HG02610 (cell line): ENCODE results near the gene RAB19.
"Not testable (repeated sequence)": the region's sequence is repeated elsewhere in the genome, so short reads cannot be mapped to it uniquely, and the experiment has no call there.

Source experiments
- ATAC-seq: cut with Tn5 transposase; IDR thresholded peaks from one replicate; pipeline ENCODE4 v1.9.1; 2021; ENCODE audit warnings: mild to moderate bottlenecking, moderate library complexity; ENCODE audit not compliant: unreplicated experiment

The RAB19 gene

DNA sequence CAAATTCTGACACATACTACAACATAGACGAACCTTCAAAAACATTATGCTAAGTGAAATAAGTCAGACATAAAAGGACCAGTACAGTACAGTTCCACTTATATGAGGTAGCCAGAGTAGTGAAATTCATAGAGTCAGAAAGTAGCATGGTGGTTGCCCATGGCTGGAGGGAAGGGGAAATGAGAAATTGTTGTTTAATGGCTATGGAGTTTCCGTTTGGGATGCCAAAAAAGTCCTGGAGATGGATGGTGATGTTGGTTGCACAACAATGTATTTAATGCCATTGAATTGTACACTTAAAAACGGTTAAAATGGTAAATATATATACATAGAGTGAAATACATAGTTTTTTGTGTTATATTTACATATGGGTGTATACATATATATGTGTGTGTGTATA lies 3.5 kb upstream of the RAB19 start:
- ATAC-seq, result no peak

DNA sequence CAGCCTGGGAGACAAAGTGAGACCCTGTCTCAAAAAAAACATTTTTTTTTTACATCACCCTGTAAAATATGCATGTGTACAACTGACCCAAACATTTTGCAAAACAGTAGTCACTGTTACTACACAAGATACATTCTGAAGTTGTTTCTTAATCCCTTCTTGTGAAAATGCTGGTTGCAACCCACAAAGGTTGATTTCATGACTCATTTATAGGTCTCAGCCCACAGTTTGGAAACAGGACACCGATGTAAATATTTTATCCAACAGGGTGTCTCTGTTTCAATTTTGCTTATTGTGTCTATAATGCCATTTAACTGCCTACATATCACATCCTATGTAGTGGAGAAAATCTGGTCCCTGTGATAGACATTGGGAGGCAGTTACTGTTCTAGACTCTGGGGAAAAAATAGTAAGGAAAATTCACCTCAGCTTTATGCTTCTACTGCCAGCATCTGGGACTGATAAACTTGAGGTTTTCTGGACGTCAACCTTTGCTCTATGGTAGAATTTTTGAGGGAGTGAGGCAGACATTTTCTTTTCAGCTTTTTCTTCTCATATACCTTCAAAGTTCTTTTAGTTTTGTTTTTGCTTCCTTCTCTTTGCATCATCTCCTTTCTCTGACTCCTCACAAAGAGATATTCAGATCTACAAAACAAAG lies 1.6 kb upstream of the RAB19 start:
- ATAC-seq, result no peak

DNA sequence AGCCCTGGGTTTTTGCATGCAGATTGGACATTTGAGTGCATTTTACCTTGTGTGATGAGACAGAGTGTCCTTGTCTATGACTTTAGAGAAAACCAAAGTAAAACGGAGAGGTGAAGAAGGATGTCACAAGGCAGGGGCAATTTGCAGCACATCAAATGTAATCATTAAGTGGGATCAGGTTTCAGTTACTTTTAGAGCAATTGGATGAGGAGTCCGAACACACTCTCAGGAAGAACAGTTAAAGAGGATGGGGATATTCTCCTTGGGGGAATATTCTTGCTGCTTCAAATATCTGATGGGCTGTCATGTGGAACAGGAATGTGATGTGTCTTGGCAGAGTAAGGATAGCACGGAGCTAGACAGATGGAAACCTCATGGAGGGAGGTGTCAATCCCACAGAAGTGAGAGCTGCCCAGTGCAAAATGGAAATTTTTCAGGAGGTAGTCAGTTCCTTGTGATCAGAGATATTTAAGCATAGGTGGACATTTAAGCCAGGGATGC lies 757 bp downstream of the RAB19 start:
- ATAC-seq, result no peak

DNA sequence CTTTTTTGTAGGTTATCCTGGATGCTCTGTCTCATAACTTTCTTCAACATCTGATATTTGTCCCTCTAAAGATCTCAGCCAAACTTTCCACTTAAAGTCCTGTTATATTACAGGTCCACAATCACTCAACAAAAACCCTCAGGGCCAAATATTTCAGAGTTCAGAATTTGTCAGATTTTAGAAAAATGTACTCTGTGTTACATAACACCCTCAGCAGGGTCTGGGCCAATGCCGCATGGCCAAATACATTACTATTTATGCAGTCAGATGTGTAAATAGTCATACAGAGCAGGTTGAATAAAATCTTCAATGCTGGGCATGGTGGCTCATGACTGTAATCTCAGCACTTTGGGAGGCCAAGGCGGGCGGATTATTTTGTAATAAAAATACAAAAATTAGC lies 11.5 kb downstream of the RAB19 start:
- no peak for ATAC-seq

DNA sequence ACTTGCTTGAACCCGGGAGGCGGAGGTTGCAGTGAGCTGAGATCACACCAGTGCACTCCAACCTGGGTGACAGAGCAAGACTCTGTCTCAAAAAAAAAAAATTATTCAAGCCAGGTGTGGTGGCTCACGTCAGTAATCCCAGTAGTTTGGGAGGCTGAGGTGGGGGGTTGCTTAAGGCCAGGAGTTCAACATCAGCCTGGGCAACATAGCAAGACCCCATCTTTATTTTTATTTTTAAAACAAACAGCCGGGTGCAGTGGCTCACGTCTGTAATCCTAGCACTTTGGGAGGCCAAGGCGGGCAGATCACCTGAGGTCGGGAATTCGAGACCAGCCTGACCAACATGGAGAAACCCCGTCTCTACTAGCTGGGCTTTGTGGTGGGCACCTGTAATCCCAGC lies 12.0 kb downstream of the RAB19 start:
- ATAC-seq, result not testable (repeated sequence)

DNA sequence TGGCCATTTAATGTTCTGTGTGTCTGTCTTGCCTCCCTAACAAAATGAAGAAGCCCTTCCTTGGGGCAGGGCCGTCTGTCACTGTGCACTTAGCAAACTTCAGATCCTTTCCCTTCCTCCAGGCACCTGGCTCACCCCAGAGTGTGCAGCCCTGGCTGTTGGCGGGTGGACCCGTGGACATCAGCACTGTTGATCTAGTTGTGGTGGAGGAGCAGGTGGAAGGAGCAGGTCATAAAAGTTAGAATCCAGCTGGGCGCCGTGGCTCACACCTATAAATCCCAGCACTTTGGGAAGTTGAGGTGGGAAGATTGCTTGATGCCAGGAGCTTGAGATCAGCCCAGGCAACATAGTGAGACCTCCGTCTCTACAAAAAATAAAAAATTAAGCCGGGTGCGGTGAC lies 12.7 kb downstream of the RAB19 start:
- no peak for ATAC-seq

DNA sequence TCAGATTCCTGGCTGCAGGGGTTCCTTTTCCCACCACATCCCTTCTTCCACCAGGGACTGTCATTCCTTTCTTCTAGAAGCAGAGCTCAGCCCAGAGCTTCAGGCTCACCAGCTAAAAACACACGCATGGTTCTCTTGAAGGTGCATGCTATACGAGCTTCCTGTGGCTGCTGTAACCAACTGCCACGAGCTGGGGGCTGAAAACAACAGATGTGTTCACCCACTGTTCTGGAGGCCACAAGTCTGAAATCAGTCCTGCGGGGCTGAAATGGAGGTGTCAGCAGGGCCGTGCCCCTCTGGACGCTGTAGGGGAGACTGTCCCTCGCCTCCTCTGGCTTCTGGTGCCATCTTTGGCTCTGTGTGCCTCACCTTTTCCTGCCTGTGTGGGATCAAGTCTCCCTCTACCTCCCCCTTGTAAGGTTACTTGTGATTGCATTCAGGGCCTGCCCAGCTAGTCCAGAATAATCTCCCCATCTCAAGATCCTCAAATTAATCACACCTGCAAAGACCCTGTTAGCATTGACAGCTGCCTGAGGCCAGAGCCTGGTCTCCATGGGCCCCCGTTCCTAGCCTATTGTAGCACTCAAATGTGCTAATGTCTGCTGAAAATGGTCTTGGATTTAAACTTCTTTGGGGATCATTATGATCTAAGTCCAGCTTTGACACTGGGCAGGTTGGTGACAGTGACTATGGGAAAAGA lies 13.7 kb downstream of the RAB19 start:
- ATAC-seq, result no peak

DNA sequence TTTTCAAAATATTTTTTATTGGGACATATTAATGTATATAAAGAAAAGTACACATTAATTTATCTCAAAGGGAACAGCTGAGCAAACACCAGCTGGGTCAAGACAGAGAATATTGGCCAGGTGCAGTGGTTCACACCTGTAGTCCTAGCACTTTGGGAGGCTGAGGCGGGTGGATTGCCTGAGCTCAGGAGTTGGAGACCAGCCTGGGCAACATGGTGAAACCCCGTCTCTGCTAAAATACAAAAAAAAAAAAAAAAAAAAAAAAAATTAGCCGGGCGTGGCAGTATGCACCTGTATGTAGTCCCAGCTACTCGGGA lies 14.3 kb downstream of the RAB19 start:
- not testable (repeated sequence) for ATAC-seq

DNA sequence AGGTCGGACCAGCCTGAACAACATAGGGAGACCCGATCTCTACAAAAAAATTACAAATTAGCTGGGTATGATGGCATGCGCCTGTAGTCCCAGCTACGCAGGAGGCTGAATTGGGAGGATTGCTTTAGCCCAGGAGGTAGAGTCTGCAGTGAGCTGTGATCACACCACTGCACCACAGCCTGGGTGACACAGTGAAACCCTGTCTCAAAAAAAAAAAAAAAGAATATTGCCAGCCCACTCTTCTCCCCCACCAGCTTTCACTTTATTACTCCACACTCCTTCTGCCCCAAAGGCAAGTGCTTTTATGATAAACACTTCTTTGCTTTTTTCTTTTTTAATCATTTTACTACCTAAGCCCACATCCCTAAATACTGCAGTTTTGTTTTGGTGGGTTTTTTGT lies 14.8 kb downstream of the RAB19 start:
- ATAC-seq, result no peak

DNA sequence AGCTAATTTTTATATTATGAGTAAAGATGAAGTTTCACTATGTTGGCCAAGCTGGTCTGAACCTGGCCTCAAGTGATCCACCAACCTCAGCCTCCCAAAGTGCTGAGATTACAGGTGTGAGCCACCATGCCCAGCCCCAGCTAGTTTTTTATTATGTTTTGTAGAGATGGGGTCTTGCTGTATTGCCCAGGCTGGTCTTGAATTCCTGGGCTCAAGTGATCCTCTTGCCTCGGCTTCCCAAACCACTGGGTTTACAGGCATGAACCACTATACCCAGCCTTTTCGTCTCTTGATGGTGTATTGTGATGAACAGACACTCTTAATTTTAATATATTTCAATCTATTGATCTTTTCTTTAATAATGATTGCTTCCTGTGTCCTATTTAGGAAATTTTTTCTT lies 17.7 kb downstream of the RAB19 start:
- no peak for ATAC-seq

DNA sequence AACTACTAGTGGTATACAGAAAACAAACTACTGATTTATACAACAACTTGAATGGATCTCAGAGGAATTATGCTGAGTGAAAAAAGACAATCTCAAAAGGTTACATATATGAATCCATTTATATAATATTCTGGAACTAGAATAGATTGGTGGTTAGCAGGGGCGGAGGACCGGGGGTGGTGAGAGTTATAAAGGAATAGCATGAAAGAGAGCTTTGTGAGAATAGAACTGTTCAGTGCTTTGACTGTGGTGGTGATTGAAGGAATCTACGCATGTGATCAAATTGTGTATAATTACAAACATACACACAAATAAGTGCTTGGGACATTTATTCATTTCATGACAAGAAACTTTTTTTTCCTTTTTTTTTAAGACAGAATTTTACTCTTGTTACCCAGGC lies 19.6 kb downstream of the RAB19 start:
- ATAC-seq, result no peak

DNA sequence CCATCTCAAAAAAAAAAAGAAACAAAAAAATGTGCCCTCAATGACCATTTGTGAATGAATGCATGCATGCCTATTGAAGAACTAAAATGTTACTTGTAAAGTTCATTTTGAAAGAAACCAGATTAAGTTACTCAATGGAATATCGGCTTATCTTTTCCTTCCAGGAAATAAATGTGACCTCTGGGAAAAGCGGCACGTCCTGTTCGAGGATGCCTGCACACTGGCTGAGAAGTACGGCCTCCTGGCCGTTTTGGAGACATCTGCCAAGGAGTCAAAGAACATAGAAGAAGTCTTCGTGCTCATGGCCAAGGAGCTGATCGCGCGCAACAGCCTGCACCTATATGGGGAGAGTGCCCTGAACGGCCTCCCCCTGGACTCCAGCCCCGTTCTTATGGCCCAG lies 21.9 kb downstream of the RAB19 start:
- ATAC-seq, result no peak

DNA sequence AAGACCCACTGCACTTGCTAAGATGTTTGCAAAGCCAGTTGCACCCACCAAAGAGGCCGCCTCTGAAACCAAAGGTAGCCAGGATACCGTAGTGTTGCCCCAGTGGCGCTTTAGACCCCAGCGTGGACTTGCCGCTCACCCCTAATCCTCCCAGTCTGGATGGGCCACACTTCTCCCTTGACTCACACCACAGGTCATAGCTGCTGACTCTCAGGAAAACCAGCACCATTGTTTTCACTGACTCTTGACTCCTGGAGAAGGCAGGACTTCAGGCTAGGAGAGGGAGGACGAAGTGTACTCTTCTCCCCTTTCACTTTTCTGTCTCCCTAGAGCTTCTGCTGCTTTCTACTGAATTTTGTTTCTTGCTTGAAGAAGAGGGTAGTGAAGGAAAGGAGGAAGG lies 22.3 kb downstream of the RAB19 start:
- ATAC-seq, result no peak

DNA sequence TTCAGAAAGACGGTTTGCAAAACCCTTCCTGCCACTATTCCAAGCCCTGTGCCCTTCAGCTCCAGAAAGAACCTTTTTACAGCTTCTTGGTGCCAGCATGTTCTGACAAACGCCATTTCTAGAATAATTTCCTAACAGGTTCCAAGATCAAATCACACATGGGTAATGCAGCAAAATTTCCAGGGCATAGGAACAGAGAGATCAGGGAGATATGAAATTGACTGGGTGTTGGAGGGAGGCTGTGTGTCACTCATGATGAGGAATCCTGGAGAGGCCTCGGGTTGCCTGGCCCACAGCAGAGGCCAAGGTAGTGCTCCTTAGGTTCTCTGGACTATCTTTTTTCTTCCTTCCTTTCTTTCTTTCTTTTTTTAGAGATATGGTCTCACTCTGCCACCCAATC lies 29.5 kb downstream of the RAB19 start:
- no peak for ATAC-seq

DNA sequence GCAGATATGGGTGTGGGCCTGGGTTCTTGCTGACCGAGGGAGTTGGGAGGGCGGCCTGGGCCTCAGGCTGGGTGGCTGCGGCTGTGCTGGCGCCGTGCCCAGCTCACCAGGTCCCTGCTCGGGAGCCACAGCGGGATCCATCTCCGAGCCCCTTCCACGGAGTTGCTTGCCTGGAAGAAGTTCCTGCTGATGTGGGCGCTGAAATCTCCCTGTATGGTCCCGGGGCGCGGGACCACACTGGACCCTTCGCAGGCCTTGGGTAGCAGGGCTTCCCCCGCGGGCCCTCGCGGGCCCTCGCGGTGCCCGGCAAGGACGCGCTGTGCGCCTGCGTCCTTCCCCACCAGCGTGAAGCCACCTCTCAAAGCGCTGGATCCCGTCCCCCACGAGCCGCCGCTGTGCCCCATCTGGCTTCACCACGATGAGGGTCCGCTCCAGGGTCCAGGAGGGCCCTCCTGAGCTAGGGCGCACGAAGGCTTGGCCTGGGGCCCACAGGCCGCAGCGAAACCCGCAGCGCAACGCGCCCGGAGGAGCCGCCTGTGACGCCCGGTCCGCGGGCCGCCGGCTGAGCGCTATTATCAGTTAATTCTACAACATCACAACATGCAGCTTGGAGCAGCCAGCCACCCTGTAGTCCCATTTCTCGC lies 31.5 kb downstream of the RAB19 start:
- ATAC-seq, result no peak

DNA sequence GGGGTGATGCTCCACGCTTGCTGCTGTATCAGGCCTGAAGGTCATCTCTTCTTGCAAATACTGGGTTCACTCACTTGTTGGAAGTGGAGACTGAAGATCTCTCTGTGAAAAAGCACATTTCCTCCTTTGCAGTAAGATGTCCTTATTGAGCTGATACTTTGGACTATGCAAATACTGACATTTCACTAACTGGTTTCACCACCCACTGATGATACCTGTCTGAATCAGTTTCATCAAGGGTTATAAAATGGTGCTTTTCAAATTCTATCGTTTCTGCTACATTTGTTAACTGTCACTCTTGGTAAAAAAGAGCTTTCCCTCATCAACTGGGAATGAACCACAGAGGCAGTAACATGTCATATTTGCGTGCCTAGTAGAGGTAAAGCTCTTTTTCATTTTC lies 35.5 kb downstream of the RAB19 start:
- ATAC-seq, result no peak

DNA sequence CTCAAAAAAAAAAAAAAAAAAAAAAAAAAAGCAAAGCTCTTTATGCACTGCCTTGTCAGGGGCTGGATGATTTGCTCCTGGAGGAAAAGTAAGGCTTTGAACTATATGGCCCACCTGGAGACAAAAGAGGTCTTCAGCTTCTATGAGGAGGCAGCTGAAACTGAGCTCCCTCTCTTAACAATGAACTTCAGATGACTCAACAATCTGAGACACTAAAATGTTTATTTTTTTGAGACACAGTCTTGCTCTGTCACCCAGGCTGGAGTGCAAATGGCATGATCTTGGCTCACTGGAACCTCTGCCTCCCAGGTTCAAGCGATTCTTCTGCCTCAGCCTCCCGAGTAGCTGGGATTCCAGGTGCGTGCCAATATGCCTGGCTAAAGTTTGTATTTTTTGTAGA lies 36.7 kb downstream of the RAB19 start:
- ATAC-seq, result no peak

DNA sequence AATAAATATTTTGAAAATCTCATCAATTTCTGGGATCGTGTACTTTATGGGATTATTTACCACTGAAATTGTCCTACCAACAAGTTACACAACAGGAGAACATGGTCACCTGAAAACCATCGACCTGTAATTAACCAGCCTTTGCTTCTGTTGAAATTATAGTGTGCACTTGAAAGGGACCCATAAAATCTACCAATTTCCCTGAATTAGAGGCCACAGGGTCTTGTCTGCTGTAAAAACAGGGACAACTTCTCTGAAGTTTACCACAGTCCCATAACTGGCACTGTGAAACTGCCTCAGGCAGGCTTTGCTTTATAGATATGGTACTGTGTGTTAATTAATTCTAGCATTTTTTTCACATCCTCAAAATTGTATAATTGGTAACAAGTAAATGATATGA lies 37.7 kb downstream of the RAB19 start:
- ATAC-seq, result no peak

DNA sequence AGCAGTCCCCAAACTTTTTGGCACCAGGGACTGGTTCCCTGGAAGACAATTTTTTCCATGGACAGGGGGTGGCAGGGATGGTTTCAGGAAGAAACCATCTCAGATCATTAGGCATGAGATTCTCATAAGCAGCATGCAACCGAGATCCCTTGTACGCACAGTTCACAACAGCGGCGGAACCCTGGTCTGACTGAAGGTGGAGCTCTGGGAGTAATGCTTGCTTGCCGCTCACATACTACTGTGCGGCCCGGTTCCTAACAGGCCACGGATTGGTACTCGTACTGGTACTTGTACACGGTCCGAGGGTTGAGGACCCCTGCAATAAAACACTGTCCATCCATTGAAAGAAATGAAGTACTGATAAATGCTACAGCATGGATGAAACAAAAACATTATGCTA lies 42.6 kb downstream of the RAB19 start:
- no peak for ATAC-seq

DNA sequence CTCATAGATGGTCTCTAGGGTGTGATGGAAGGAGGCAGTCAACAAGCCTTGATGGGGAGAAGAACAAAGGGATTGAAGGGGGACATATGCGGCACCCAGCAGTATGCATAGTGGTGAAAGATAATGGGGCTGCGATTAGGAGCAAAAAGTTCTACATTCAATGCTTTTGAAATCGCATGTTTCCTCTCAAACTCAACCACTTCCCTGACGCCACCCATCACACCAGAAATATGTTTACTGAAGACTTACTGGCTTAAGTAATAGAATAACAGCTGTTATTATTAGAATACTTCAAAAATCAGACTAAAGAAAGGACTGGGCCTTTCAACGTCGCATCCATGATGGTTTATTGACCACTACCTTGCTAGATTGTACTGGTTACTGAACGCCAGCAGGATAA lies 44.0 kb downstream of the RAB19 start:
- ATAC-seq, result no peak

DNA sequence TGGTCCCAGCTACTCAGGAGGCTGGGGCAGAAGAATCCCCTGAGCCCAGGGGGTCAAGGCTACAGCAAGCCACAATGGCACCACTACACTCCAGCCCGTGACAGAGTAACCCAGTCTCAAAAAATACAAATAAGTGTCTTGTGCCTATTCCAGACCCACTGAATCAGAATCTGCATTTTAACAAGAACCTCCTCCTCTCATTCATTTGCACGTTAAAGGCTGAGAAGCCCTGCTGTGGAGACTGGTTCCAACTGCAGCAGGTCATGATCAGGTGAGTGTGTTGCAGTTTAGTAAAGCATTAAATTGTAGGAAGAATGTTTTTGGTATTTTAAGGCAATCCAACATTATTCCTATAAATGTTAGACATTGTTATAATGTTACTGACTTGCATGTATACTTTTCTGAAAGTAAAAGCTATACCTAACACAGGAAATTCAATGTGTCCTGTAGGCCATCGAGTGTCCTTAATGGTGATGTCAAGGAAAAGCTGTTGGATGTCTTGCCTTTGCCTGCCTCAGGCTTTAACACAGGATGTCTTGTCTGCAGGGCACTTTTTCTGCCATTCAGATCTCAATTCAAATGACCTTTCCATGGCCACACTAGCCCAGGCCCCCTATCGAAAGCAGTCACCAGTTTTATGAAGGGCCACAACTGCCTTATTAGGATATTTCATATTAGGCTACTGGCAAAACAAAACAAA lies 45.1 kb downstream of the RAB19 start:
- ATAC-seq, result no peak

DNA sequence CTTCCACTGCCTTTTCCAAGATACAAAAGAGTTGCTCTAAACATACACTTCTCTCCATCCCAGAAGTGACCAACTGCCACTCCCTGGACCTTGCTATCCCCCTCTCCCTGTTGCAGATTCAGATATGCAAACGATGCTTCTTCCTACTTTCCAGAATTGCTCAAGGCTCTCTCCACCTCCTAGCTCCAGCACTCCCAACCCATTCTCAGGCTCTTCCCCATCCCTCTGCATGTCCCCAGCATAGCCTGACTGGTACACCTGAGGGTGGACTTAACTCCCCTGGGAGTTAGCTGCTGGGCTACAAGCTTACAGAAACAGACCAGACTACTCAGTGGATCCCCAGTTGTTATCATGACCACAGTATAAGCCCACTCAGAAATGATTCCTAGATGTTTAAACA lies 47.9 kb downstream of the RAB19 start:
- ATAC-seq, result no peak
